ENCODE results near the gene TRAF5.
"Not testable (repeated sequence)": the region's sequence is repeated elsewhere in the genome, so short reads cannot be mapped to it uniquely, and the experiment has no call there.

The TRAF5 gene

GRCh38 chr1:211376807-211377470 is 50.3 kb downstream of the TRAF5 start:
- DNase-seq (ENCODE audit: low read depth in 2 of 3, low spot score in 2 of 3) = no peak

GRCh38 chr1:211377539-211378450 is 51.2 kb downstream of the TRAF5 start:
- DNase-seq (ENCODE audit: low read depth in 2 of 3, low spot score in 2 of 3) = no peak

DNA sequence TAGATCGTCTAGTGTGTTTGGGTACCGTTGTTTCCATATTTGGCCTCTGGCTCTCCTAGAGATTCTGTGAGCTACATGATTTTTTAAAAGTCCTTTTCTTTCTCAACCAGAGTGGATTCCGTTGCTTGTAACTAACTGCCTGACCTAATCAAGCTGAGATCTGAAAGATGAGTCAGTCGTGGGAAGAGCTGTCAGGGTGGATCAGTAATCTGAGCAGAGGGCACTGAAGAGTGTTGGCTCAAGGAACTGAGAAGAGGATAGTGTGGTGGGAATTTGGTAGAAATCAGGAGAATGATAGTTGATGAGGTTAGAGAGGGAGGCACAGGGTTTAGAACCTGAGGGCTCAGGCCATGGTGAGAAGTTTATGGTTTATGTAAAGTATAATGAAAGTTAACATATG is 52.2 kb downstream of the TRAF5 start:
- no peak for DNase-seq (ENCODE audit: low read depth in 2 of 3, low spot score in 2 of 3)

DNA sequence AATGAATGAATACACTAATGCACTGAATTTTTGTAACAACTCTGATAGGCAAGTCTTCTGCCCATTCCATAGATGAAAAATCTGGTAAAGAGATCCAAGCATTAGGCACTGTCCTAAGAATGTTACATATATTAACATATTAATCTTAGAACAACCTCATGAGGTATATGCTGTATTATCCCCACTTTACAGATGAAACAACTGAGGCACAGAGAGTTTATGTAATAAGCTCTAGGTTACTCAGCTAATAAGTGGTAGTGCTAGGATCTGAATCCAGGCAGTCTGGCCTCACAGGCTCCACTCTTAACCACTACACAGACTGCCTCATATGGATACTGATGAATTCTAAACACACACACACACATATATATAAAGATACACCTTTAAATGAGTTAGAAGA is 52.8 kb downstream of the TRAF5 start:
- DNase-seq (ENCODE audit: low read depth in 2 of 3, low spot score in 2 of 3) = no peak

DNA sequence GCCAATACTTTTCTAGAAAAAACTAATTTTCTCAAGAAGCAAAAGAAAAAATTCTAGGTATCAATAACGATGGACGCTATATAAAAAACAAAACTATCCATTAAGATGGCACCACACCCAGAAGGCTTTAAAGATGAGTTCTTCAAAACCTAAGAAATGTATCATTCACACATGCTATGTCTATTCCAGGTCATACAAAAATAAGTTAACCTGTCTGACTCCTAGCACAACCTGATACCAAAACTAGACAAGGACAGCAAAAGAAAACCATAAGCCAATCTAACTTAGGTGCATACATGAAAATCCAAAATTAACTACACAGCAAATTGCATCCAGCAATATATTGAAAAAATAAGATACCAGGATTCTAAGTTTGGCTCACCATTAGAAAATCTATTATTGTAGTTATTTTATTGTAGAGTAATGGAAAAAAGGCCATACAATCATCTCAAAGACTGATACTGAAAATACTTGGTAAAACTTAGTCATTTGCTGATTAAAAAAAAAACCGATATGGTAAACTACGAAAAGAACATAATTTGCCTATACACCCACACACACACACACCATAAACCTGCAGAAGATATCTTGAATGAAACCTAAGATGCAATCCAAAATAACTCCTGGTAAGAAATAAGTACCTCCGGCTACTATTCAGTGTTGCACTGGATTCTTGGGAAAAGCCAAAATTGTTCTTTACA is 55.0 kb downstream of the TRAF5 start:
- DNase-seq (ENCODE audit: low read depth in 2 of 3, low spot score in 2 of 3) = no peak

GRCh38 chr1:211382182-211382713 is 55.6 kb downstream of the TRAF5 start:
- no peak for DNase-seq (ENCODE audit: low read depth in 2 of 3, low spot score in 2 of 3)

DNA sequence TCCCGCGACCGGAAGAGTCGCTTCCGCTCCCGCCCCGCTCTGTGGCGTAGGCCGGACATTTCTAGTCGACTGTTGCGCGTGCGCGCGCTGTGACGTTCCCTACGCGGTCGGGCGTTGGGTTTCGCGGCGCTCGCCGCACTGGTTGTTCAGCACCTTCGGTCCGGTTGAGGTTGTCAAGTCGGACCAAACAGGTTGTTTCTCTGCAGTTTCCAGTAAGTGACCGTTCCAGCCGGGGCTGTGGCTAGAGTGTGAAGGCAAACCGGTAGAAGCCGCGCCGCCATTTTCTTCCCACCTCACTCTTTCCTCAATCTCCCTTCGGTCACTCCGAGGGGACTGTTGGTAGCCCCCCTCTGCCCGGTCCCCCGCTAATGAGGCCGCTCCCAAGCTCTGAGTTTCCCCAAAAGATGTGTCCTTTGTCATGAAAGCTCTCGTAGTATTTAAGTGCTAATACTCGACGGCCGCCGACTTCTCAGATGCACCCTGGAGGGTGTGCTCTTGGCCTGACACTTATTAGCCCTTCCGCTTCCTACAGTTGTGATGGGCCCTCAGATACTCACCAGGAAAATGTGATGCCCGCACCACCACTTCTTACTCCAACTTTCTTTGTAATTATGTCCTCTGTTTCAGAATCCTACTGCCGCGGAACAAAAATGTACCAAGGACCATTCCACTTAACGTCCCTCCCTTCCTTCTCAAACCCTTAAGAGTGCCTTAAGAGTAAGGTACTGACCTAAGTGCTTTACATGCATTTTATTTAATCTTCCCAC is 56.3 kb downstream of the TRAF5 start:
- DNase-seq (ENCODE audit: low read depth in 2 of 3, low spot score in 2 of 3) = peak; percentile 74 to 77 (median 74)

GRCh38 chr1:211384524-211384923 is 57.9 kb downstream of the TRAF5 start:
- DNase-seq (ENCODE audit: low read depth in 2 of 3, low spot score in 2 of 3) = no peak

DNA sequence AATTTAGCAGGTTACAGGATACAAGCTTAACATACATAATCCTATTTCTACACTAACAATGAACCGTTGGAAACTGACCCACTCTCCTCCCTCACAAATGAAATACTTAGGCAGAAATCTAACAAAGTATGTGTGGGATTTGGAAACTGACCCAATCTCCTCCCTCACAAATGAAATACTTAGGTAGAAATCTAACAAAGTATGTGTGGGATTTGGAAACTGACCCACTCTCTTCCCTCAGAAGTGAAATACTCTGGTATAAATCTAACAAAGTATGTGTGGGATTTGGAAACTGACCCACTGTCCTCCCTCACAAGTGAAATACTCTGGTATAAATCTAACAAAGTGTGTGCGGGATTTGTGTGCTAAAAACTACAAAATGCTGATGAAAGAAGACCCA is 60.3 kb downstream of the TRAF5 start:
- no peak for DNase-seq (ENCODE audit: low read depth in 2 of 3, low spot score in 2 of 3)

DNA sequence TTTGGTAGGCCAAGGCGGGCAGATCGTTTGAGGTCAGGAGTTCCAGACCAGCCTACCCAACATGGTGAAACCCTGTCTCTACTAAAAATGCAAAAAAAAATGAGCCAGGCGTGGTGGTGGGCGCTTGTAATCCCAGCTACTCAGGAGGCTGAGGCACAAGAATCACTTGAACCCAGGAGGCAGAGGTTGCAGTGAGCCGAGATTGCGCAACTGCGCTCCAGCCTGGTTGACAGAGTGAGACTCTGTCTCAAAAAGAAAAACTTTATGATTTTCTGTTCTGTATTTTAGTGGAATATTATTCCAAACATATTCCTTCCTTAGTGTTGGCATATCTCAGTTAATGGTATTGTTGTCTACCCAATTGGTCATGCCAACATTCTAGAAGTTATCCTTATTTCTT is 64.2 kb downstream of the TRAF5 start:
- not testable (repeated sequence) for DNase-seq (ENCODE audit: low read depth in 2 of 3, low spot score in 2 of 3)

DNA sequence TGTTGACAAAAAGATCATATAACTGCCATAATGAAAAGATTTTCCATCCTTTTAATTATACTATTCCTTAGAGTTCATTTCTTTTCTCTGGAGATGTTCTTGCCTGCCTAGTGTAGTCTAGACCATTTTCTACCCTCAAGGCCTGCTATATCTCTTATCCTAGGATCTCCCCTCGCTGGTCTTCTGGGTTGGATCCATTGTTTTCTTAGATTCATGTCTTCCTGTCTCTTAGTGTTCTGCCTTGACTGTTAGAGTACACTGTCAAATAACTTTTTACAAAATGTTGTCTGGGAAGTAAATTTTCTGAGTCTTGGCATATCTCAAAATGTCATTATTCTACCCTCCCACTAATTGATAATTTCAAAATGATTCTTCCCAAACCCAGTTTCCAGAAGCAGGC is 66.6 kb downstream of the TRAF5 start:
- no peak for DNase-seq (ENCODE audit: low read depth in 2 of 3, low spot score in 2 of 3)

DNA sequence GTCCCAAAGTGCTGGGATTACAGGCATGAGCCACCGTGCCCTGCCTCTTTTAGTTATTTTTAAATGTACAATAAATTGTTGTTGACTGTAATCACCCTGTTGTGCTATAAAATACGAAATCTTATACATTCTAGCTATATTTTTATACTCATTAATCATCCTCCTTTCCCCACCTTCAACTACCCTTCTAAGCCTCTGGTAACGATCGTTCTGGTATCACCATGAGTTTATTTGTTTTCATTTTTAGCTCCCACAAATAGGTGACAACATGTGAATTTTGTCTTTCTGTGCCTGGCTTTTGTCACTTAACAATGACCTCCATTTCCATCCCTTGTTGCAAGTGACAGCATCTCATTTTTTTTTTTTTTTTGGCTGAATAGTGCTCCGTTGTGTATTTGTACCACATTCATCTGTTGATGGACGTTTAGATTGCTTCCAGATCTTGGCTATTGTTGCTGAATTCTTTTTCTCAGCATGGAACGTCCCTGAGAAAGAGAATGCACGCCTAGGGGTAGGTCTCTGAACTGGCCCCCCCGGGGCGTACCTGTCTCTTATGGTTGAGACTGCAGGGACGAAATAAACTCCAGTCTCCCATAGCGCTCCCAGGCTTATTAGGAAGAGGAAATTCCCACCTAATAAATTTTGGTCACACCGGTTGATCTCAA is 71.8 kb downstream of the TRAF5 start:
- DNase-seq (ENCODE audit: low read depth in 2 of 3, low spot score in 2 of 3) = not testable (repeated sequence)

- DNase-seq (ENCODE audit: low read depth in 2 of 3, low spot score in 2 of 3) = not testable (repeated sequence)
Observed at GRCh38 chr1:211399851-211400393, 73.3 kb downstream of the TRAF5 start.

DNA sequence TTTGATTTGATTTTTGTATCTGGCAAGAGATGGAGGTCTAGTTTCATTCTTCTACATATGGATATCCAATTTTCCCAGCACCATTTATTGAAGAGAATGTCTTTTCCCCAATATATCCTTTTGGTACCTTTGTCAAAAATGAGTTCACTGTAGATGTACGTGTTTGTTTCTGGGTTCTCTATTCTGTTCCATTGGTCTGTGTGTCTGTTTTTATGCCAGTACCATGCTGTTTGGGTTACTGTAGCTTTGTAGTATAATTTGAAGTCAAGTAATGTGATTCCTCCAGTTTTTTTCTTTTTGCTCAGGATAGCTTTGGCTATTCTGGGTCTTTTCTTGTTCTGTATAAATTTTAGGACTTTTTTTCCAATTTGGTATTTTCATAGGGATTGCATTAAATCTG is 75.1 kb downstream of the TRAF5 start:
- not testable (repeated sequence) for DNase-seq (ENCODE audit: low read depth in 2 of 3, low spot score in 2 of 3)

- DNase-seq (ENCODE audit: low read depth in 2 of 3, low spot score in 2 of 3) = not testable (repeated sequence)
Observed at GRCh38 chr1:211406086-211406485, 79.5 kb downstream of the TRAF5 start.

DNA sequence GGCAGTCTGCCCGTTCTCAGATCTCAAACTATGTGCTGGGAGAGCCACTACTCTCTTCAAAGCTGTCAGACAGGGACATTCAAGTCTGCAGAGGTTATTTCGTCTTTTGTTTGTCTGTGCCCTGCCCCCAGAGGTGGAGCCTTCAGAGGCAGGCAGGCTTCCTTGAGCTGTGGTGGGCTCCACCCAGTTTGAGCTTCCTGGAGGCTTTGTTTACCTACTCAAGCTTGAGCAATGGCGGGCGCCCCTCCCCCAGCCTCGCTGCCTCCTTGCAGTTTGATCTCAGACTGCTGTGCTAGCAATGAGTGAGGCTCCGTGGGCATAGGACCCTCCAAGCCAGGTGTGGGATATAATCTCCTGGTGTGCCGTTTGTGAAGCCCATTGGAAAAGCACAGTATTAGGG is 81.1 kb downstream of the TRAF5 start:
- DNase-seq (ENCODE audit: low read depth in 2 of 3, low spot score in 2 of 3) = not testable (repeated sequence)

GRCh38 chr1:211411639-211412038 is 85.0 kb downstream of the TRAF5 start:
- no peak for DNase-seq (ENCODE audit: low read depth in 2 of 3, low spot score in 2 of 3)

DNA sequence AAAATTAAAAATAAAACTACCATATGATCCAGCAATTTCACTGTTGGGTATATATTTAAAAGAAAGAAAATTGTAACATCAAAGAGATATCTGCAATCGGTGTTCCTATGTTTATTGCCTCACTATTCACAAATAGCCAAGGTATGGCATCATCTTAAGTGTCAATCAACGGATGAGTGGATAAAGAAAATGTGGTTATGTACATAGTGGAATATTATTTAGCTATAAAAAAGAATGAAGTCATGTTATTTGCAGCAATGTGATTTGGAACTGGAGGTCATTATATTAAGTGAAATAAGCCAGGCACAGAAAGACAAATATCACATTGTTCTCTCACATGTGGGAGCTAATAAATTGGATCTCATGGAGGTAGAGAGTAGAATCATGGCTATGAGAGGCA is 89.1 kb downstream of the TRAF5 start:
- no peak for DNase-seq (ENCODE audit: low read depth in 2 of 3, low spot score in 2 of 3)

- DNase-seq (ENCODE audit: low read depth in 2 of 3, low spot score in 2 of 3) = peak in 2 of 3 experiments; percentile 4 to 26
Observed at GRCh38 chr1:211416246-211416627, 89.6 kb downstream of the TRAF5 start.

All from activated CD8-positive, alpha-beta memory T cell treated with anti-CD3 and anti-CD28 coated beads for 48 hours (primary cell).